SIG-M5 treated with dmso at 0.1 percent for 504 hours (cell line): ENCODE measurements around the gene ITGA8.
A peak's percentile ranks its signal among the peaks of the same experiment; 100 is the strongest.
"Not testable (repeated sequence)": the region's sequence is repeated elsewhere in the genome, so short reads cannot be mapped to it uniquely, and the experiment has no call there.

Experiments used
- DNase-seq: peaks from one replicate; lab custom pipeline; 2025; ENCODE audit not compliant: unreplicated experiment; lab: John Stamatoyannopoulos, UW

Gene ITGA8

DNA sequence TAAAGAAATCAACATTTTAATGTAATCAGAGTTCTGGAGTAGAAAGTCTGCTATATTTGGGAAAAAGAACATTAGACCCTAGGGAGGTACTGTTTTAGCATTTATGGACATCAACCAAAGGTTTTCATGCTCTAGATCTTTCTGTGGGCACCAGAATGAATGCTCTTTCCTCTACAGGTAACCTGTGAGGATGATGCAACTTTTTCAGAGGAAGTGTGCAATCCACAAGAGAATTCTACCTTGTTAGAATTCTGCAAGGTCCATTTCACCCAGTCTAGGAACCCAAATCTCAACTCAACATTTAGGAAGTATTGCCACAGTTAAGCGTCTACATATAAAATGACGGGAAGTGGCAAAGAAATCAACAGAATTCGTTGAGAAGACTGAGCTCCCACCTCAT, 208.8 kb downstream of the ITGA8 start:
- no peak for DNase-seq

- DNase-seq = no peak
Measured at GRCh38 chr10:15505329-15505728, 214.4 kb downstream of the ITGA8 start.

GRCh38 chr10:15504101-15504840, 215.5 kb downstream of the ITGA8 start:
- DNase-seq = no peak

DNA sequence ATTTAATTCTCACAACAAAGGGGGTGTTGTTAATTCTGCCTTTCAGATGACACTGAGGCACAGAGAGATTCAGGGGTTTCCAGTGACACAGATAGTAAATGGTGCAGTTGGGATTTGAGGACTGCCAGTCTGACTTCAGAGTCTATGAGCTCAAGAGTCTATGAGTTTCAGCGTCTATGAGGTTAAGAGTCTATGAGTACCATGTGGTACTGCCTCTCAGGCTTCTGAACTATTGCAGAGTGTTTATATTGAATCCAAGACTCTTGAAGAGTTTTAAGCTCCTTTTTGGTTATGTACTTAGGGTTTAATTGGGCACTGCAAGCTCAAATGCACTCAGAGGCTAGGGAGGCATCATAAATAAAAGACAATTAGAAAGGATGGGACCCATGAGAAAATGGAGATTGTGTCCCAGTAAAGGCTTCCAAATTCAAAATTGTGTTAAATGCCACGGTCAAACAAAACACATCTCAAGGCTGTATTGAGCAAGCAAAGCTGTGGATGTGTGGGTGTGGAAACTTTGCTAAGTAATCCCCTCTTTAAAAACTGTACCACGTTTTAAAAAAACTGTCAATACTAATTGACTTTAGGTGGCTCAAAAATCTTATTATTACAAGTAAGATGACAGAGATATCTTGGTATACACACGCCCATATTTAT, 224.7 kb downstream of the ITGA8 start:
- DNase-seq = no peak

- no peak for DNase-seq
Measured at GRCh38 chr10:15491856-15492642, 227.7 kb downstream of the ITGA8 start.

GRCh38 chr10:15489431-15489830, 230.3 kb downstream of the ITGA8 start:
- DNase-seq = no peak

- DNase-seq = no peak
Measured at GRCh38 chr10:15487376-15487775, 232.3 kb downstream of the ITGA8 start.

- DNase-seq = no peak
Measured at GRCh38 chr10:15486404-15486803, 233.3 kb downstream of the ITGA8 start.

GRCh38 chr10:15485684-15486316, 233.9 kb downstream of the ITGA8 start:
- DNase-seq = no peak

- DNase-seq = peak; percentile 8
Measured at GRCh38 chr10:15485027-15485426, 234.7 kb downstream of the ITGA8 start.

DNA sequence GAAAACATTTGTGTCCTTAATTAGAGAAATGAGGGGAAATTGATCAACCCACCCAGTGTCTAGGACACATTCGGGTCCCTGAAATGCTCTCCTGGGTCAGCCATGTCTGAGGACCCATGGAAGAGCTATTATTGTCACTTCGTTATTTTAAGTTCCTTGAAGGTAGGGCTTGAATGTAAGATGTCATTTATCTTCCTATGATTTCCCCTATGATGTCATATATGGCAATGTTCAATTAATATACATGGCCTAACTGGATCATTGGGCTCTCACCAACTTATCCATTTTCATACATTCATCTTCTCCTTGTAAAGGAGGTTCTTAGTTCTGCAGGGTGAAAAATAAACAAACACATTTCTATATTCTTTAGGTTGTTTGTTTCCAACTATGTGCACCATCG, 235.6 kb downstream of the ITGA8 start:
- no peak for DNase-seq

- no peak for DNase-seq
Measured at GRCh38 chr10:15483215-15484075, 236.3 kb downstream of the ITGA8 start.

DNA sequence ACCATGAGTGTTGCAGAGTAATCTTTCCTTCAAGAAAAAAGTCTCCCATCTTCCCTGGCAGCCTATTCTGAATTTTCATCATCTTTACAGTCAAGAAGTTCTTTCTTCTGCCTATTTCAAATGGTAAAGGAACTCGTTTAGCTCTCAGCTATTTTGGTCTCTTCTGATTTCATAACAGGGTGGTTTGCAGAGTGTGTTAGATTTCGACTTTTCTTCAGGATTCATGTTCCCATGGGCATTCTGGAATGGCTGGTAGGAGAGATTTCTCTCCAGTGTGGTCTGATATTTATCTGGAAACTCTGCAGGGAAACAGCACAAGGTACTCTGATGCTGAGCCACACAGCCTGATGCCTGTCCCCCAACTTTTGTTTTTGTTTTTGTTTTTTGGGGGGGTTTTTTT, 237.6 kb downstream of the ITGA8 start:
- no peak for DNase-seq

- DNase-seq = no peak
Measured at GRCh38 chr10:15478950-15479349, 240.8 kb downstream of the ITGA8 start.

GRCh38 chr10:15478429-15478828, 241.3 kb downstream of the ITGA8 start:
- no peak for DNase-seq

DNA sequence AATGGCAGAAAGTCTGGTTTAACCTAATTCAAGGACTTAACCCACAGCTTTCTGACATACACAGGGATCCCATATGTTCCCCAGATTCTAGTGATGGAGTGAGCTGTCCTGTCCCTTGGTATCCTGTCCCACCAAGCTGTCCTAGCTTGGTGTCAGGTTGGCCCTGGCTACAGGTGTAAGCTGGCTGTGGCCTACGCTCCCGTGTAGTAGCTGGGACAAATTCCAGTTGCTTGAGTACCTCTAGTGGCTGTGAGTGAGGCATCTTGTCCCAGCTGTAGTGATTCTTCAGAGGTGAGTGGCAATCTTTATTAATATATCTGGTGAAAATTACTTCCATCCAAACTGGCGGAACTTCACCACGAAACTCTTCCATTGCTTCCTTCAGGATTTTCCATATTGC, 243.4 kb downstream of the ITGA8 start:
- no peak for DNase-seq

GRCh38 chr10:15475439-15475838, 244.3 kb downstream of the ITGA8 start:
- DNase-seq = not testable (repeated sequence)

- DNase-seq = no peak
Measured at GRCh38 chr10:15474671-15475070, 245.1 kb downstream of the ITGA8 start.

- DNase-seq = no peak
Measured at GRCh38 chr10:15473396-15473767, 246.3 kb downstream of the ITGA8 start.
